Transverse colon (tissue), 3 donors: ENCODE measurements around the gene MED14.

Experiments
- CTCF ChIP-seq, 5 experiments: fragments of 200-600 bp in 3 of 5; fragments of 450-650 bp in 2 of 5; sonication (generic) in 3 of 5; IDR thresholded peaks; 1 replicate in 2 of 5; 2 replicates in 3 of 5; pipeline ENCODE4 v1.5.1; 2016 to 2017; ENCODE audit warnings: antibody characterized with exemption in 5 of 5, inconsistent platforms in 3 of 5, mild to moderate bottlenecking in 2 of 5, moderate library complexity in 1 of 5
- POLR2A ChIP-seq: fragments of 450-650 bp; IDR thresholded peaks from one replicate; pipeline ENCODE4 v1.6.1; 2016; ENCODE audit warnings: antibody characterized with exemption, mild to moderate bottlenecking, moderate library complexity

- TF ChIP-seq POLR2A = no peak
- no peak for TF ChIP-seq CTCF (IDR thresholded peaks at IDR 0.05)
These were observed 36.5 kb downstream of the MED14 start for GRCh38 chrX:40698851-40699250.
